K562 (cell line): ENCODE results near the gene FLRT1. TPM values are rescaled to one million over a fixed set of nuclear protein-coding genes. Genes with fewer than 3 reads are reported as not detected.

Experiments
- ATAC-seq: fragments of 200-7000 bp; cut with Tn5 transposase; 3 replicates; pipeline ENCODE4 v1.9.1; 2020; ENCODE audit warnings: moderate library complexity
- BruUV-seq: library from RNA; stranded (reverse); fragments of 400-500 nt; replicated peaks from 2 replicates; lab custom pipeline; 2021; lab: Mats Ljungman, UMichigan
- CTCF ChIA-PET: fragments of 300-600 bp; formaldehyde crosslinking; extraction: SDS; loops from one replicate; lab custom pipeline; 2021; ENCODE audit warnings: low intra/inter-chr PET ratio; lab: Yijun Ruan, JAX
- POLR2A ChIA-PET: fragments of 300-600, 350-650 bp; sonication (Branson Sonifier 250); formaldehyde crosslinking; extraction: SDS; loops from one replicate; lab custom pipeline; 2021; ENCODE audit warnings: antibody characterized with exemption, inconsistent platforms; lab: Yijun Ruan, JAX
- DNase-seq, 4 experiments: peaks; one replicate each; pipeline versions ENCODE4 v3.0.0 to v3.0.0-alpha.2; 2011 to 2018; ENCODE audit warnings: low spot score in 3 of 4, mixed read lengths in 3 of 4; ENCODE audit errors: extremely low read depth in 1 of 4
- FAIRE-seq: peaks from 2 replicates; lab custom pipeline; 2011; peaks lifted over from hg19 to GRCh38; lab: Jason Lieb, UNC
- H2AFZ ChIP-seq: 2 replicates; pipeline ENCODE4 v1.6.0; 2011; ENCODE audit warnings: low read depth, low read length, control low read depth, inconsistent platforms
- H3K27ac ChIP-seq: fragments of 200-600 bp; 3 replicates; pipeline ENCODE4 v1.8.0; 2011; ENCODE audit warnings: low read depth, mild to moderate bottlenecking, control low read depth, inconsistent platforms, low read length, moderate library complexity, mixed read lengths; ENCODE audit errors: extremely low read depth
- H3K27me3 ChIP-seq, 2 experiments: fragments of 300-600 bp in 1 of 2; 2 replicates in 1 of 2; 3 replicates in 1 of 2; pipeline versions ENCODE4 v1.6.0 to v1.8.0; 2011; ENCODE audit warnings: inconsistent platforms in 2 of 2, low read length in 2 of 2, mild to moderate bottlenecking in 1 of 2, mixed read lengths in 1 of 2, moderate library complexity in 1 of 2; ENCODE audit not compliant: control insufficient read depth in 2 of 2, insufficient read depth in 2 of 2
- H3K36me3 ChIP-seq: fragments of 300-600 bp; 3 replicates; pipeline ENCODE4 v1.8.0; 2011; ENCODE audit warnings: mild to moderate bottlenecking, low read length, inconsistent platforms; ENCODE audit not compliant: control insufficient read depth, insufficient read depth
- H3K4me1 ChIP-seq, 2 experiments: fragments of 200-600 bp in 1 of 2; replicated peaks in 1 of 2; 2 replicates in 1 of 2; 3 replicates in 1 of 2; pipeline versions ENCODE4 v1.5.1 to v1.8.0; 2011; ENCODE audit warnings: inconsistent platforms in 2 of 2, low read length in 2 of 2, mild to moderate bottlenecking in 1 of 2, mixed read lengths in 1 of 2, moderate library complexity in 1 of 2; ENCODE audit not compliant: control insufficient read depth in 2 of 2, insufficient read depth in 2 of 2
- H3K4me2 ChIP-seq: 2 replicates; pipeline ENCODE4 v1.6.1; 2011; ENCODE audit warnings: low read length, control low read depth, inconsistent platforms, mixed read lengths; ENCODE audit not compliant: insufficient read depth
- H3K4me3 ChIP-seq: fragments of 200-600 bp; sonication (generic), shearing (Covaris generic); 2 replicates; pipeline ENCODE4 v1.5.1; 2016; ENCODE audit warnings: control low read depth, inconsistent platforms
- H3K79me2 ChIP-seq: fragments of 200-600 bp; 3 replicates; pipeline ENCODE4 v1.8.0; 2011; ENCODE audit warnings: low read length, inconsistent platforms; ENCODE audit not compliant: control insufficient read depth, insufficient read depth
- H3K9ac ChIP-seq, 2 experiments: 2 replicates each; pipeline versions ENCODE4 v1.6.0 to v1.6.1; 2011; ENCODE audit warnings: low read depth in 2 of 2, low read length in 2 of 2, control low read depth in 1 of 2, inconsistent platforms in 1 of 2, mild to moderate bottlenecking in 1 of 2, mixed read lengths in 1 of 2; ENCODE audit not compliant: insufficient read depth in 1 of 2
- H3K9me1 ChIP-seq: one replicate; pipeline ENCODE4 v1.6.0; 2011; ENCODE audit warnings: inconsistent platforms, mild to moderate bottlenecking, low read length, moderate library complexity; ENCODE audit not compliant: control insufficient read depth, insufficient read depth
- H3K9me3 ChIP-seq: replicated peaks from 2 replicates; pipeline ENCODE4 v1.5.1; 2011; ENCODE audit warnings: low read depth, low read length, inconsistent platforms; ENCODE audit not compliant: control insufficient read depth, insufficient read depth
- H4K20me1 ChIP-seq: replicated peaks from 2 replicates; pipeline ENCODE4 v1.6.1; 2011; ENCODE audit warnings: low read length, inconsistent platforms, mixed read lengths; ENCODE audit not compliant: control insufficient read depth, insufficient read depth
- CHD7 ChIP-seq: fragments of 200-600 bp; sonication (generic); IDR thresholded peaks from one replicate; pipeline ENCODE4 v1.6.1; 2012; ENCODE audit warnings: mild to moderate bottlenecking, low read depth, low read length, inconsistent platforms
- IRF2 ChIP-seq: sonication (generic); formaldehyde crosslinking; IDR thresholded peaks from 2 replicates; pipeline ENCODE4 v1.8.1; 2022; ENCODE audit warnings: mild to moderate bottlenecking, missing genetic modification reagents
- KLF10 ChIP-seq: fragments of 250-450 bp; sonication (Bioruptor Pico); IDR thresholded peaks from 2 replicates; pipeline ENCODE4 v1.6.1; 2021; ENCODE audit warnings: matching md5 sums
- MAFG ChIP-seq: fragments of 450-650 bp; conservative IDR thresholded peaks from 2 replicates; pipeline ENCODE4 v1.6.1; 2016; ENCODE audit warnings: missing genetic modification characterization, missing compliant biosample characterization
- MXD1 ChIP-seq: fragments of 250-450 bp; sonication (Bioruptor Pico); IDR thresholded peaks from 2 replicates; pipeline ENCODE4 v1.8.0; 2021; ENCODE audit warnings: borderline replicate concordance, mild to moderate bottlenecking, moderate library complexity; ENCODE audit not compliant: poor library complexity, severe bottlenecking
- SMC3 ChIP-seq: conservative IDR thresholded peaks from 2 replicates; pipeline ENCODE4 v1.6.1; 2011; ENCODE audit warnings: low read depth, low read length, improper control_type of control experiment; ENCODE audit not compliant: insufficient read depth
- U2AF2 ChIP-seq: fragments of 200-400 bp; formaldehyde crosslinking; optimal IDR thresholded peaks from 2 replicates; pipeline ENCODE3; 2017; ENCODE audit warnings: low read depth, mild to moderate bottlenecking, low read length
- ZBTB9 ChIP-seq: fragments of 450-650 bp; formaldehyde crosslinking; IDR thresholded peaks from 2 replicates; pipeline ENCODE4 v1.4.0; 2020; ENCODE audit warnings: mild to moderate bottlenecking, moderate library complexity
- WGBS: fragments of 100-300 bp; shearing (Covaris generic); methylation state at CpG from one replicate; pipeline ENCODE4 v1.1.6; 2016; ENCODE audit warnings: low coverage, mixed read lengths; ENCODE audit not compliant: insufficient coverage; ENCODE audit errors: missing lambda C conversion rate; 5-methylcytosine and 5-hydroxymethylcytosine counted together
- in situ Hi-C: fragments of 300-500 bp; cut with MboI; formaldehyde crosslinking; loops from 4 replicates; pipeline ENCODE4 v1.15.0; 2018; ENCODE audit warnings: inconsistent platforms, mixed read lengths
- intact Hi-C: fragments of 100-400 bp; cut with micrococcal nuclease; formaldehyde crosslinking; loops from 2 replicates; pipeline ENCODE4 v1.14.2; 2022
- polyA plus RNA-seq, 8 experiments: library from polyadenylated mRNA; depleted of rRNA in 4 of 8; stranded (reverse) in 5 of 8; unstranded in 3 of 8; fragments of >200 nt; fragmentation: Nextera tagmentation in 2 of 8; fragmentation: Illumina TruSeq in 1 of 8; extraction: Ambion mirVana in 2 of 8; extraction: Trizol in 1 of 8; gene quantifications; 2 replicates each; pipeline versions ENCODE4 v1.2.1 to v1.2.3, GENCODE V29; 2011 to 2014; ENCODE audit warnings: inconsistent platforms in 1 of 8, missing spikeins in 1 of 8
- total RNA-seq, 7 experiments: library from RNA; depleted of rRNA in 6 of 7; stranded (reverse); fragments of >200 nt in 6 of 7; fragmentation: Illumina TruSeq in 2 of 7; extraction: Trizol in 2 of 7; gene quantifications; 2 replicates each; pipeline versions ENCODE4 v1.2.1 to v1.2.3, GENCODE V29; 2011 to 2021; ENCODE audit warnings: low replicate concordance in 1 of 7

FLRT1 gene
- total and polyA plus RNA-seq, 9 of the 15 experiments (the other 6 are each of a cell fraction or from before 2014, with no cell fraction given) = not detected

- Histone ChIP-seq H3K4me3 (no peak overlapping the region), H3K9ac (no peak overlapping the region), H3K4me1 (peaks cover 0 to 46% of the 10 kb centered on the region in 2 experiments; a peak in 2 of 5 replicates), H3K27me3 (no peaks in the 10 kb centered on the region), H2AFZ (no peak overlapping the region), H3K9me3 (no peaks in the 10 kb centered on the region; the same call in 1 of the 2 replicates), H3K4me2 (no peak overlapping the region), H3K79me2 (no peaks in the 10 kb centered on the region)
- BruUV-seq = no TSS peak
- ChIA-PET CTCF (no interaction called here), POLR2A (interaction anchor here (0.5 to 0.8 kb wide), 3 partner anchors 9 to 504 kb away, joined by 3 to 4 read pairs (median 3); no protein-coding TSS in a partner anchor)
- DNase-seq = no peak
- FAIRE-seq = no peak
- no peak for ATAC-seq
- intact Hi-C loops = no loop called here
- TF ChIP-seq IRF2 (CRISPR knock-in tag) (no peak), CHD7 (no peak), SMC3 (no peak), MXD1 (no peak), MAFG (no peak), ZBTB9 (no peak), U2AF2 (no peak), KLF10 (CRISPR knock-in tag) (no peak)
- TF ChIP-seq, all 486 proteins: peak for 0
- Histone ChIP-seq H3K27ac (no peak overlapping the region), H3K36me3 (no peaks in the 10 kb centered on the region), H3K9me1 (no peaks in the 10 kb centered on the region), H4K20me1 (peaks cover 36% of the 10 kb centered on the region)
- WGBS = 51% methylated on average over 10 of the region's 11 CpGs
- in situ Hi-C loops = no loop called here
Measured at GRCh38 chr11:64014356-64014755, 21.4 kb upstream of the FLRT1 start.
